Bronchial epithelial cell (primary cell): ENCODE measurements around the gene ABCC12. TPM values are rescaled to one million over a fixed set of nuclear protein-coding genes. Genes with fewer than 3 reads are reported as not detected.

ENCODE experiments used
- DNase-seq: peaks from one replicate; pipeline ENCODE4 v3.0.0-alpha.2; 2010; ENCODE audit warnings: low read depth
- FAIRE-seq: peaks from 2 replicates; lab custom pipeline; 2011; peaks lifted over from hg19 to GRCh38; lab: Jason Lieb, UNC
- H3K27me3 ChIP-seq: 2 replicates; pipeline ENCODE4 v1.5.1; 2011; ENCODE audit warnings: low read length; ENCODE audit not compliant: control insufficient read depth, insufficient read depth
- H3K36me3 ChIP-seq: 2 replicates; pipeline ENCODE4 v1.5.1; 2011; ENCODE audit warnings: low read length; ENCODE audit not compliant: control insufficient read depth, insufficient read depth
- H3K4me3 ChIP-seq: 2 replicates; pipeline ENCODE4 v1.5.1; 2011; ENCODE audit warnings: mild to moderate bottlenecking, low read depth, low read length, control low read depth
- CTCF ChIP-seq: IDR thresholded peaks from 2 replicates; pipeline ENCODE4 v1.5.1; 2011; ENCODE audit warnings: mild to moderate bottlenecking, moderate library complexity, low read length, control low read depth, inconsistent platforms; ENCODE audit not compliant: insufficient read depth, severe bottlenecking
- total RNA-seq: library from RNA; depleted of rRNA; stranded (reverse); fragments of >200 nt; gene quantifications from 2 replicates; pipeline ENCODE4 v1.2.1, GENCODE V29; 2014

The ABCC12 gene
- total RNA-seq, 1 donor from 2014 or later = not detected

- H3K4me3 ChIP-seq = no peak overlapping the region
- TF ChIP-seq CTCF = no peak
- no peaks in the 10 kb centered on the region for H3K27me3 ChIP-seq
- FAIRE-seq (no peak), DNase-seq (no peak)
- no peaks in the 10 kb centered on the region for H3K36me3 ChIP-seq
These were observed 15.0 kb downstream of the ABCC12 start for GRCh38 chr16:48140821-48141220.

- no peak for TF ChIP-seq CTCF
- Histone ChIP-seq H3K36me3 (no peaks in the 10 kb centered on the region), H3K27me3 (no peaks in the 10 kb centered on the region), H3K4me3 (no peak overlapping the region)
- DNase-seq (no peak), FAIRE-seq (no peak)
These were observed 16.3 kb downstream of the ABCC12 start for GRCh38 chr16:48139517-48139916.

GRCh38 chr16:48138543-48138942 lies 17.2 kb downstream of the ABCC12 start:
- FAIRE-seq (no peak), DNase-seq (no peak)
- Histone ChIP-seq H3K36me3 (no peaks in the 10 kb centered on the region), H3K4me3 (no peak overlapping the region), H3K27me3 (no peaks in the 10 kb centered on the region)
- no peak for TF ChIP-seq CTCF

- DNase-seq = no peak
- TF ChIP-seq CTCF = no peak
- no peak for FAIRE-seq
- no peak overlapping the region for H3K4me3 ChIP-seq
- no peaks in the 10 kb centered on the region for H3K27me3 ChIP-seq
- H3K36me3 ChIP-seq = no peaks in the 10 kb centered on the region
These were observed 18.0 kb downstream of the ABCC12 start for GRCh38 chr16:48137822-48138221.

- DNase-seq = no peak
- Histone ChIP-seq H3K27me3 (no peaks in the 10 kb centered on the region), H3K36me3 (no peaks in the 10 kb centered on the region), H3K4me3 (no peak overlapping the region)
- no peak for TF ChIP-seq CTCF
- FAIRE-seq = peak; percentile 81
These were observed 19.0 kb downstream of the ABCC12 start for GRCh38 chr16:48136547-48137360.
